K562 (cell line): Measurements from ENCODE around the gene MEIS1. TPM values are rescaled to one million over a fixed set of nuclear protein-coding genes. Genes with fewer than 3 reads are reported as not detected.

Source experiments
- ADNP ChIP-seq: fragments of 200-800 bp; sonication (Bioruptor generic); IDR thresholded peaks from 2 replicates; pipeline ENCODE4 v1.6.1; 2016; ENCODE audit warnings: missing genetic modification characterization, missing compliant biosample characterization
- CBX3 ChIP-seq, 2 experiments: IDR thresholded peaks; 1 replicate in 1 of 2; 2 replicates in 1 of 2; pipeline ENCODE4 v1.6.1; 2012; ENCODE audit warnings: inconsistent platforms in 2 of 2, low read length in 2 of 2, borderline replicate concordance in 1 of 2, control low read depth in 1 of 2
- CHD2 ChIP-seq: IDR thresholded peaks from 2 replicates; pipeline ENCODE4 v1.6.1; 2011; ENCODE audit warnings: low read depth, low read length
- ELF2 ChIP-seq: fragments of 250-450 bp; sonication (Bioruptor Pico); IDR thresholded peaks from 2 replicates; pipeline ENCODE4 v1.5.0; 2021; ENCODE audit warnings: mild to moderate bottlenecking
- ETV1 ChIP-seq: fragments of 450-650 bp; conservative IDR thresholded peaks from 2 replicates; pipeline ENCODE4 v1.6.1; 2016; ENCODE audit warnings: missing genetic modification characterization, control low read depth, low read depth, missing compliant biosample characterization
- HDAC3 ChIP-seq: fragments of 450-650 bp; IDR thresholded peaks from 2 replicates; pipeline ENCODE4 v1.6.1; 2018; ENCODE audit warnings: borderline replicate concordance, mild to moderate bottlenecking, moderate library complexity; ENCODE audit not compliant: partially characterized antibody
- HSF4 ChIP-seq: fragments of 250-450 bp; sonication (Bioruptor Pico); IDR thresholded peaks from 2 replicates; pipeline ENCODE4 v2.1.2; 2022; ENCODE audit warnings: mild to moderate bottlenecking, moderate library complexity, borderline replicate concordance
- NFATC3 ChIP-seq: fragments of 450-650 bp; IDR thresholded peaks from 2 replicates; pipeline ENCODE4 v1.6.1; 2017; ENCODE audit warnings: mild to moderate bottlenecking
- NR2C1 ChIP-seq, 2 experiments: fragments of 450-650 bp; IDR thresholded peaks; 2 replicates each; pipeline ENCODE4 v1.6.1; 2017; ENCODE audit warnings: mild to moderate bottlenecking in 2 of 2, antibody characterized with exemption in 1 of 2, inconsistent platforms in 1 of 2, missing compliant biosample characterization in 1 of 2, missing genetic modification characterization in 1 of 2
- PHF20 ChIP-seq: fragments of 450-650 bp; IDR thresholded peaks from 2 replicates; pipeline ENCODE4 v1.6.1; 2018; ENCODE audit not compliant: partially characterized antibody
- SMAD2 ChIP-seq: fragments of 150-350 bp; IDR thresholded peaks from 2 replicates; pipeline ENCODE4 v1.6.1; 2014; ENCODE audit warnings: low read depth, mild to moderate bottlenecking, low read length
- ZNF436 ChIP-seq: fragments of 250-450, 450-650 bp; sonication (Bioruptor Pico); formaldehyde crosslinking; IDR thresholded peaks from 2 replicates; pipeline ENCODE4 v1.7.0; 2020; ENCODE audit warnings: mild to moderate bottlenecking
- ZNF589 ChIP-seq: fragments of 200-800 bp; sonication (Bioruptor generic); IDR thresholded peaks from 2 replicates; pipeline ENCODE4 v1.6.1; 2016; ENCODE audit warnings: low read depth, missing genetic modification characterization, missing compliant biosample characterization
- ZNF717 ChIP-seq: fragments of 250-450 bp; sonication (Bioruptor Pico); IDR thresholded peaks from 2 replicates; pipeline ENCODE4 v1.5.0; 2021
- polyA plus RNA-seq, 8 experiments: library from polyadenylated mRNA; depleted of rRNA in 4 of 8; stranded (reverse) in 5 of 8; unstranded in 3 of 8; fragments of >200 nt; fragmentation: Nextera tagmentation in 2 of 8; fragmentation: Illumina TruSeq in 1 of 8; extraction: Ambion mirVana in 2 of 8; extraction: Trizol in 1 of 8; gene quantifications; 2 replicates each; pipeline versions ENCODE4 v1.2.1 to v1.2.3, GENCODE V29; 2011 to 2014; ENCODE audit warnings: inconsistent platforms in 1 of 8, missing spikeins in 1 of 8
- total RNA-seq, 7 experiments: library from RNA; depleted of rRNA in 6 of 7; stranded (reverse); fragments of >200 nt in 6 of 7; fragmentation: Illumina TruSeq in 2 of 7; extraction: Trizol in 2 of 7; gene quantifications; 2 replicates each; pipeline versions ENCODE4 v1.2.1 to v1.2.3, GENCODE V29; 2011 to 2021; ENCODE audit warnings: low replicate concordance in 1 of 7
- TF ChIP-seq, protein P1 (sequence below): IDR thresholded peaks from 2 replicates; pipeline ENCODE4 v1.6.1; 2016; ENCODE audit warnings: missing genetic modification characterization, missing compliant biosample characterization
- TF ChIP-seq, protein P2 (sequence below): sonication (generic); formaldehyde crosslinking; IDR thresholded peaks from 2 replicates; pipeline ENCODE4 v1.8.1; 2023; ENCODE audit warnings: mild to moderate bottlenecking, missing genetic modification reagents
- TF ChIP-seq, protein P3 (sequence below): fragments of 250-450 bp; sonication (Bioruptor Pico); IDR thresholded peaks from 2 replicates; pipeline ENCODE4 v1.5.0; 2020; ENCODE audit warnings: mild to moderate bottlenecking
- TF ChIP-seq, protein P4 (sequence below): IDR thresholded peaks from 3 replicates; pipeline ENCODE4 v1.6.1; 2011; ENCODE audit warnings: borderline replicate concordance, mild to moderate bottlenecking; ENCODE audit not compliant: insufficient read length, insufficient read depth
- TF ChIP-seq, protein P5 (sequence below): sonication (generic); formaldehyde crosslinking; IDR thresholded peaks from 2 replicates; pipeline ENCODE4 v1.8.0; 2022; ENCODE audit warnings: missing genetic modification reagents, mild to moderate bottlenecking, borderline replicate concordance

MEIS1 gene
- total and polyA plus RNA-seq, 9 of the 15 experiments (the other 6 are each of a cell fraction or from before 2014, with no cell fraction given) = 2.3 to 9.0 (median 5.9) TPM

DNA sequence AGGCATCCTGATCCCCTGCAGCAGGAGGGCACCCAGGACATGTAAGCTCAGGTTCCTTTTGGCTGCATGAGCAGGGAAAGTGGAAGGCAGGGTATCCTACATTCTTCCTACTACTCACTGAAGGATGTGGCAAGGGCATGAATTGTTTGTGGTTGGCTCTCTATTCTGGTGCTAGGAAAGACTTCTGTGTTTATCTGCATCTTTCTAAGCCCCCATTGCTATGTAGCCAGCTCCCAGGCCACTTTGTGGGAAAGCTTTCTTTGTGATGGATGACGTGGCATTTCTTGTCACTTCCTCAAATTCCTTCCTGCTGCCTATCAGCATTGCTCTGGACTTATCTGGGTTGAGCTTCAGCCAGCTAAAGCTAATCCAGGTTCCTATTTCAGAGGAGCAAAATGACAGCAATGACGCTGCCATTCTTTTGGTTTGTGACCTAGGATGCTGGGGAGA lies 46.2 kb downstream of the MEIS1 start (continued):
- TF ChIP-seq, protein P1, sequence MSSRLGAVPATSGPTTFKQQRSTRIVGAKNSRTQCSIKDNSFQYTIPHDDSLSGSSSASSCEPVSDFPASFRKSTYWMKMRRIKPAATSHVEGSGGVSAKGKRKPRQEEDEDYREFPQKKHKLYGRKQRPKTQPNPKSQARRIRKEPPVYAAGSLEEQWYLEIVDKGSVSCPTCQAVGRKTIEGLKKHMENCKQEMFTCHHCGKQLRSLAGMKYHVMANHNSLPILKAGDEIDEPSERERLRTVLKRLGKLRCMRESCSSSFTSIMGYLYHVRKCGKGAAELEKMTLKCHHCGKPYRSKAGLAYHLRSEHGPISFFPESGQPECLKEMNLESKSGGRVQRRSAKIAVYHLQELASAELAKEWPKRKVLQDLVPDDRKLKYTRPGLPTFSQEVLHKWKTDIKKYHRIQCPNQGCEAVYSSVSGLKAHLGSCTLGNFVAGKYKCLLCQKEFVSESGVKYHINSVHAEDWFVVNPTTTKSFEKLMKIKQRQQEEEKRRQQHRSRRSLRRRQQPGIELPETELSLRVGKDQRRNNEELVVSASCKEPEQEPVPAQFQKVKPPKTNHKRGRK (tag) = no peak
- TF ChIP-seq NFATC3 = no peak
- peak; percentile 70; the same call in 1 of the 2 replicates for TF ChIP-seq ELF2
- no peak; a peak in 1 of 3 replicates for TF ChIP-seq CBX3 (IDR thresholded peaks at IDR 0.05; ENCODE audit: borderline replicate concordance in 1 of 2, low read length in 2 of 2)
- TF ChIP-seq, protein P2, sequence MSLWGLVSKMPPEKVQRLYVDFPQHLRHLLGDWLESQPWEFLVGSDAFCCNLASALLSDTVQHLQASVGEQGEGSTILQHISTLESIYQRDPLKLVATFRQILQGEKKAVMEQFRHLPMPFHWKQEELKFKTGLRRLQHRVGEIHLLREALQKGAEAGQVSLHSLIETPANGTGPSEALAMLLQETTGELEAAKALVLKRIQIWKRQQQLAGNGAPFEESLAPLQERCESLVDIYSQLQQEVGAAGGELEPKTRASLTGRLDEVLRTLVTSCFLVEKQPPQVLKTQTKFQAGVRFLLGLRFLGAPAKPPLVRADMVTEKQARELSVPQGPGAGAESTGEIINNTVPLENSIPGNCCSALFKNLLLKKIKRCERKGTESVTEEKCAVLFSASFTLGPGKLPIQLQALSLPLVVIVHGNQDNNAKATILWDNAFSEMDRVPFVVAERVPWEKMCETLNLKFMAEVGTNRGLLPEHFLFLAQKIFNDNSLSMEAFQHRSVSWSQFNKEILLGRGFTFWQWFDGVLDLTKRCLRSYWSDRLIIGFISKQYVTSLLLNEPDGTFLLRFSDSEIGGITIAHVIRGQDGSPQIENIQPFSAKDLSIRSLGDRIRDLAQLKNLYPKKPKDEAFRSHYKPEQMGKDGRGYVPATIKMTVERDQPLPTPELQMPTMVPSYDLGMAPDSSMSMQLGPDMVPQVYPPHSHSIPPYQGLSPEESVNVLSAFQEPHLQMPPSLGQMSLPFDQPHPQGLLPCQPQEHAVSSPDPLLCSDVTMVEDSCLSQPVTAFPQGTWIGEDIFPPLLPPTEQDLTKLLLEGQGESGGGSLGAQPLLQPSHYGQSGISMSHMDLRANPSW (CRISPR knock-in tag) = no peak
- no peak for TF ChIP-seq ZNF717 (CRISPR knock-in tag)
- peak; percentile 84 for TF ChIP-seq ETV1 (tag)
- TF ChIP-seq, protein P3, sequence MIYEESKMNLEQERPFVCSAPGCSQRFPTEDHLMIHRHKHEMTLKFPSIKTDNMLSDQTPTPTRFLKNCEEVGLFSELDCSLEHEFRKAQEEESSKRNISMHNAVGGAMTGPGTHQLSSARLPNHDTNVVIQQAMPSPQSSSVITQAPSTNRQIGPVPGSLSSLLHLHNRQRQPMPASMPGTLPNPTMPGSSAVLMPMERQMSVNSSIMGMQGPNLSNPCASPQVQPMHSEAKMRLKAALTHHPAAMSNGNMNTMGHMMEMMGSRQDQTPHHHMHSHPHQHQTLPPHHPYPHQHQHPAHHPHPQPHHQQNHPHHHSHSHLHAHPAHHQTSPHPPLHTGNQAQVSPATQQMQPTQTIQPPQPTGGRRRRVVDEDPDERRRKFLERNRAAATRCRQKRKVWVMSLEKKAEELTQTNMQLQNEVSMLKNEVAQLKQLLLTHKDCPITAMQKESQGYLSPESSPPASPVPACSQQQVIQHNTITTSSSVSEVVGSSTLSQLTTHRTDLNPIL (CRISPR knock-in tag) = no peak
- TF ChIP-seq, protein P4, sequence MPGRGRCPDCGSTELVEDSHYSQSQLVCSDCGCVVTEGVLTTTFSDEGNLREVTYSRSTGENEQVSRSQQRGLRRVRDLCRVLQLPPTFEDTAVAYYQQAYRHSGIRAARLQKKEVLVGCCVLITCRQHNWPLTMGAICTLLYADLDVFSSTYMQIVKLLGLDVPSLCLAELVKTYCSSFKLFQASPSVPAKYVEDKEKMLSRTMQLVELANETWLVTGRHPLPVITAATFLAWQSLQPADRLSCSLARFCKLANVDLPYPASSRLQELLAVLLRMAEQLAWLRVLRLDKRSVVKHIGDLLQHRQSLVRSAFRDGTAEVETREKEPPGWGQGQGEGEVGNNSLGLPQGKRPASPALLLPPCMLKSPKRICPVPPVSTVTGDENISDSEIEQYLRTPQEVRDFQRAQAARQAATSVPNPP = no peak
- no peak for TF ChIP-seq ADNP (tag)
- no peak for TF ChIP-seq NR2C1 (IDR thresholded peaks at IDR 0.05)
- TF ChIP-seq NR2C1 (tag; IDR thresholded peaks at IDR 0.05) = peak; percentile 37; the same call in 1 of the 2 replicates
- TF ChIP-seq CHD2 = no peak
- TF ChIP-seq ZNF589 = peak; percentile 58; the same call in 1 of the 2 replicates
- TF ChIP-seq ZNF436 (CRISPR knock-in tag) = no peak
- peak; percentile 48 for TF ChIP-seq HDAC3
- TF ChIP-seq, protein P5, sequence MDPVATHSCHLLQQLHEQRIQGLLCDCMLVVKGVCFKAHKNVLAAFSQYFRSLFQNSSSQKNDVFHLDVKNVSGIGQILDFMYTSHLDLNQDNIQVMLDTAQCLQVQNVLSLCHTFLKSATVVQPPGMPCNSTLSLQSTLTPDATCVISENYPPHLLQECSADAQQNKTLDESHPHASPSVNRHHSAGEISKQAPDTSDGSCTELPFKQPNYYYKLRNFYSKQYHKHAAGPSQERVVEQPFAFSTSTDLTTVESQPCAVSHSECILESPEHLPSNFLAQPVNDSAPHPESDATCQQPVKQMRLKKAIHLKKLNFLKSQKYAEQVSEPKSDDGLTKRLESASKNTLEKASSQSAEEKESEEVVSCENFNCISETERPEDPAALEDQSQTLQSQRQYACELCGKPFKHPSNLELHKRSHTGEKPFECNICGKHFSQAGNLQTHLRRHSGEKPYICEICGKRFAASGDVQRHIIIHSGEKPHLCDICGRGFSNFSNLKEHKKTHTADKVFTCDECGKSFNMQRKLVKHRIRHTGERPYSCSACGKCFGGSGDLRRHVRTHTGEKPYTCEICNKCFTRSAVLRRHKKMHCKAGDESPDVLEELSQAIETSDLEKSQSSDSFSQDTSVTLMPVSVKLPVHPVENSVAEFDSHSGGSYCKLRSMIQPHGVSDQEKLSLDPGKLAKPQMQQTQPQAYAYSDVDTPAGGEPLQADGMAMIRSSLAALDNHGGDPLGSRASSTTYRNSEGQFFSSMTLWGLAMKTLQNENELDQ (CRISPR knock-in tag) = no peak
- no peak for TF ChIP-seq HSF4 (CRISPR knock-in tag)
- TF ChIP-seq PHF20 = no peak
- TF ChIP-seq SMAD2 = no peak
- TF ChIP-seq, all 486 proteins: peak for 121
